ENCODE measurements around the gene FOXP1. TPM values are rescaled to one million over a fixed set of nuclear protein-coding genes. Genes with fewer than 3 reads are reported as not detected.

The FOXP1 gene
- total and polyA plus RNA-seq, 2 of the 13 experiments (the other 11 are each of a cell fraction or from before 2014, with no cell fraction given) = 40.4 to 59.0 TPM

GRCh38 chr3:71152892-71153265 lies 430.6 kb downstream of the FOXP1 start (continued):
- TF ChIP-seq U2AF2 (IDR thresholded peaks at IDR 0.05; ENCODE audit: low read depth, low read length) = no peak
- TF ChIP-seq, protein P1, sequence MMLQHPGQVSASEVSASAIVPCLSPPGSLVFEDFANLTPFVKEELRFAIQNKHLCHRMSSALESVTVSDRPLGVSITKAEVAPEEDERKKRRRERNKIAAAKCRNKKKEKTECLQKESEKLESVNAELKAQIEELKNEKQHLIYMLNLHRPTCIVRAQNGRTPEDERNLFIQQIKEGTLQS (CRISPR knock-in tag; IDR thresholded peaks at IDR 0.05) = no peak
- no peak for TF ChIP-seq NBN (conservative IDR thresholded peaks at IDR 0.05)
- TF ChIP-seq, protein P2, sequence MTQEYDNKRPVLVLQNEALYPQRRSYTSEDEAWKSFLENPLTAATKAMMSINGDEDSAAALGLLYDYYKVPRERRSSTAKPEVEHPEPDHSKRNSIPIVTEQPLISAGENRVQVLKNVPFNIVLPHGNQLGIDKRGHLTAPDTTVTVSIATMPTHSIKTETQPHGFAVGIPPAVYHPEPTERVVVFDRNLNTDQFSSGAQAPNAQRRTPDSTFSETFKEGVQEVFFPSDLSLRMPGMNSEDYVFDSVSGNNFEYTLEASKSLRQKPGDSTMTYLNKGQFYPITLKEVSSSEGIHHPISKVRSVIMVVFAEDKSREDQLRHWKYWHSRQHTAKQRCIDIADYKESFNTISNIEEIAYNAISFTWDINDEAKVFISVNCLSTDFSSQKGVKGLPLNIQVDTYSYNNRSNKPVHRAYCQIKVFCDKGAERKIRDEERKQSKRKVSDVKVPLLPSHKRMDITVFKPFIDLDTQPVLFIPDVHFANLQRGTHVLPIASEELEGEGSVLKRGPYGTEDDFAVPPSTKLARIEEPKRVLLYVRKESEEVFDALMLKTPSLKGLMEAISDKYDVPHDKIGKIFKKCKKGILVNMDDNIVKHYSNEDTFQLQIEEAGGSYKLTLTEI (CRISPR knock-in tag; conservative IDR thresholded peaks at IDR 0.05) = no peak
- TF ChIP-seq BRF2 (CRISPR knock-in tag; IDR thresholded peaks at IDR 0.05) = no peak
- TF ChIP-seq ZNF749 (CRISPR knock-in tag; IDR thresholded peaks at IDR 0.05; ENCODE audit: borderline replicate concordance) = no peak
- no peak for TF ChIP-seq ZNF280B (CRISPR knock-in tag; IDR thresholded peaks at IDR 0.05; ENCODE audit: borderline replicate concordance)
- TF ChIP-seq ZNF879 (CRISPR knock-in tag; IDR thresholded peaks at IDR 0.05) = no peak
- no peak for TF ChIP-seq RBAK (CRISPR knock-in tag; IDR thresholded peaks at IDR 0.05)
- TF ChIP-seq, protein P3, sequence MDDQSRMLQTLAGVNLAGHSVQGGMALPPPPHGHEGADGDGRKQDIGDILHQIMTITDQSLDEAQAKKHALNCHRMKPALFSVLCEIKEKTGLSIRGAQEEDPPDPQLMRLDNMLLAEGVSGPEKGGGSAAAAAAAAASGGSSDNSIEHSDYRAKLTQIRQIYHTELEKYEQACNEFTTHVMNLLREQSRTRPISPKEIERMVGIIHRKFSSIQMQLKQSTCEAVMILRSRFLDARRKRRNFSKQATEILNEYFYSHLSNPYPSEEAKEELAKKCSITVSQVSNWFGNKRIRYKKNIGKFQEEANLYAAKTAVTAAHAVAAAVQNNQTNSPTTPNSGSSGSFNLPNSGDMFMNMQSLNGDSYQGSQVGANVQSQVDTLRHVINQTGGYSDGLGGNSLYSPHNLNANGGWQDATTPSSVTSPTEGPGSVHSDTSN (CRISPR knock-in tag; IDR thresholded peaks at IDR 0.05; ENCODE audit: borderline replicate concordance) = no peak
- TF ChIP-seq TSC22D2 (CRISPR knock-in tag; IDR thresholded peaks at IDR 0.05; ENCODE audit: borderline replicate concordance) = 0 out of 2 replicates have a peak, but pooled peaks have one; percentile 72
- TF ChIP-seq ZNF138 (CRISPR knock-in tag; IDR thresholded peaks at IDR 0.05; ENCODE audit: low read depth) = no peak
- peak; percentile 75; the same call in 1 of the 2 replicates for TF ChIP-seq TBP (CRISPR knock-in tag; IDR thresholded peaks at IDR 0.05)
- TF ChIP-seq ZSCAN12 (CRISPR knock-in tag; IDR thresholded peaks at IDR 0.05) = no peak
- TF ChIP-seq, protein P4, sequence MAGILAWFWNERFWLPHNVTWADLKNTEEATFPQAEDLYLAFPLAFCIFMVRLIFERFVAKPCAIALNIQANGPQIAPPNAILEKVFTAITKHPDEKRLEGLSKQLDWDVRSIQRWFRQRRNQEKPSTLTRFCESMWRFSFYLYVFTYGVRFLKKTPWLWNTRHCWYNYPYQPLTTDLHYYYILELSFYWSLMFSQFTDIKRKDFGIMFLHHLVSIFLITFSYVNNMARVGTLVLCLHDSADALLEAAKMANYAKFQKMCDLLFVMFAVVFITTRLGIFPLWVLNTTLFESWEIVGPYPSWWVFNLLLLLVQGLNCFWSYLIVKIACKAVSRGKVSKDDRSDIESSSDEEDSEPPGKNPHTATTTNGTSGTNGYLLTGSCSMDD (CRISPR knock-in tag; IDR thresholded peaks at IDR 0.05) = no peak
- TF ChIP-seq, protein P5, sequence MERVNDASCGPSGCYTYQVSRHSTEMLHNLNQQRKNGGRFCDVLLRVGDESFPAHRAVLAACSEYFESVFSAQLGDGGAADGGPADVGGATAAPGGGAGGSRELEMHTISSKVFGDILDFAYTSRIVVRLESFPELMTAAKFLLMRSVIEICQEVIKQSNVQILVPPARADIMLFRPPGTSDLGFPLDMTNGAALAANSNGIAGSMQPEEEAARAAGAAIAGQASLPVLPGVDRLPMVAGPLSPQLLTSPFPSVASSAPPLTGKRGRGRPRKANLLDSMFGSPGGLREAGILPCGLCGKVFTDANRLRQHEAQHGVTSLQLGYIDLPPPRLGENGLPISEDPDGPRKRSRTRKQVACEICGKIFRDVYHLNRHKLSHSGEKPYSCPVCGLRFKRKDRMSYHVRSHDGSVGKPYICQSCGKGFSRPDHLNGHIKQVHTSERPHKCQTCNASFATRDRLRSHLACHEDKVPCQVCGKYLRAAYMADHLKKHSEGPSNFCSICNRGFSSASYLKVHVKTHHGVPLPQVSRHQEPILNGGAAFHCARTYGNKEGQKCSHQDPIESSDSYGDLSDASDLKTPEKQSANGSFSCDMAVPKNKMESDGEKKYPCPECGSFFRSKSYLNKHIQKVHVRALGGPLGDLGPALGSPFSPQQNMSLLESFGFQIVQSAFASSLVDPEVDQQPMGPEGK (CRISPR knock-in tag; IDR thresholded peaks at IDR 0.05) = peak; percentile 43; the same call in 1 of the 2 replicates
- TF ChIP-seq FLYWCH1 (CRISPR knock-in tag; IDR thresholded peaks at IDR 0.05) = no peak
- TF ChIP-seq KDM6A (CRISPR knock-in tag; IDR thresholded peaks at IDR 0.05; ENCODE audit: low read depth) = peak; percentile 85
- no peak for TF ChIP-seq TBL1XR1 (IDR thresholded peaks at IDR 0.05; ENCODE audit: borderline replicate concordance, low read length, partially characterized antibody)
- TF ChIP-seq, protein P6, sequence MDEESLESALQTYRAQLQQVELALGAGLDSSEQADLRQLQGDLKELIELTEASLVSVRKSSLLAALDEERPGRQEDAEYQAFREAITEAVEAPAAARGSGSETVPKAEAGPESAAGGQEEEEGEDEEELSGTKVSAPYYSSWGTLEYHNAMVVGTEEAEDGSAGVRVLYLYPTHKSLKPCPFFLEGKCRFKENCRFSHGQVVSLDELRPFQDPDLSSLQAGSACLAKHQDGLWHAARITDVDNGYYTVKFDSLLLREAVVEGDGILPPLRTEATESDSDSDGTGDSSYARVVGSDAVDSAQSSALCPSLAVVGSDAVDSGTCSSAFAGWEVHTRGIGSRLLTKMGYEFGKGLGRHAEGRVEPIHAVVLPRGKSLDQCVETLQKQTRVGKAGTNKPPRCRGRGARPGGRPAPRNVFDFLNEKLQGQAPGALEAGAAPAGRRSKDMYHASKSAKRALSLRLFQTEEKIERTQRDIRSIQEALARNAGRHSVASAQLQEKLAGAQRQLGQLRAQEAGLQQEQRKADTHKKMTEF (CRISPR knock-in tag; IDR thresholded peaks at IDR 0.05) = peak; percentile 83
